GM13977 (cell line): ENCODE data around the gene POLE2.

Experiments
- DNase-seq: peaks from one replicate; pipeline ENCODE4 v3.0.0; 2012; ENCODE audit warnings: low spot score
- in situ Hi-C: fragments of 300-500 bp; cut with MboI; formaldehyde crosslinking; loops from one replicate; pipeline ENCODE4 v1.12.0; 2022; ENCODE audit warnings: low sequenced_read_pairs, low pct_unique_long_range_greater_than_20kb, mixed read lengths, inconsistent platforms; ENCODE audit not compliant: unreplicated experiment
- TF ChIP-seq, protein P1 (sequence below): IDR thresholded peaks from 2 replicates; pipeline ENCODE4 v1.5.1; 2012; ENCODE audit warnings: mild to moderate bottlenecking, control low read depth; ENCODE audit not compliant: insufficient read depth; ENCODE audit errors: extremely low read depth, missing control alignments

The POLE2 gene

GRCh38 chr14:49615776-49616175 is 72.2 kb downstream of the POLE2 start:
- DNase-seq, result no peak
- in situ Hi-C loops, result no loop called here
- TF ChIP-seq, protein P1, sequence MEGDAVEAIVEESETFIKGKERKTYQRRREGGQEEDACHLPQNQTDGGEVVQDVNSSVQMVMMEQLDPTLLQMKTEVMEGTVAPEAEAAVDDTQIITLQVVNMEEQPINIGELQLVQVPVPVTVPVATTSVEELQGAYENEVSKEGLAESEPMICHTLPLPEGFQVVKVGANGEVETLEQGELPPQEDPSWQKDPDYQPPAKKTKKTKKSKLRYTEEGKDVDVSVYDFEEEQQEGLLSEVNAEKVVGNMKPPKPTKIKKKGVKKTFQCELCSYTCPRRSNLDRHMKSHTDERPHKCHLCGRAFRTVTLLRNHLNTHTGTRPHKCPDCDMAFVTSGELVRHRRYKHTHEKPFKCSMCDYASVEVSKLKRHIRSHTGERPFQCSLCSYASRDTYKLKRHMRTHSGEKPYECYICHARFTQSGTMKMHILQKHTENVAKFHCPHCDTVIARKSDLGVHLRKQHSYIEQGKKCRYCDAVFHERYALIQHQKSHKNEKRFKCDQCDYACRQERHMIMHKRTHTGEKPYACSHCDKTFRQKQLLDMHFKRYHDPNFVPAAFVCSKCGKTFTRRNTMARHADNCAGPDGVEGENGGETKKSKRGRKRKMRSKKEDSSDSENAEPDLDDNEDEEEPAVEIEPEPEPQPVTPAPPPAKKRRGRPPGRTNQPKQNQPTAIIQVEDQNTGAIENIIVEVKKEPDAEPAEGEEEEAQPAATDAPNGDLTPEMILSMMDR, result no peak

DNA sequence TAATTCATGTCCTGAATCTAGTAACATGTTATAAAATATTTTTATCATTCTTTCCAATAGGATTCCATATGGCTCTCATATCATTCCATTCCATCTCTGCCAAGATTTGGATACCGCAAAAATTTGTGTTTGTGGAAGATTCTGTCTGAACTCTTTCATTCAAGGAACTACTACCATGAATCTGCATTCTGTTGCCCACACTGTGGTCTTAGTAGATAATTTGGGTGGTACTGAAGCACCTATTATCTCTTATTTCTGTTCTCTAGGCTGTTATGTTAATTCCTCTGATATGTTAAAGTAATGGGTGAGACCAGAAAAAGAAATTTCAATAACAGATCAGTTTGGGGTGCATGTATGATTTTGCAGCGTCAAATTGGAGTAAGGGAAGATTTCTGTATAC is 73.8 kb downstream of the POLE2 start:
- TF ChIP-seq, protein P1, result no peak
- no peak for DNase-seq
- in situ Hi-C loops, result no loop called here

DNA sequence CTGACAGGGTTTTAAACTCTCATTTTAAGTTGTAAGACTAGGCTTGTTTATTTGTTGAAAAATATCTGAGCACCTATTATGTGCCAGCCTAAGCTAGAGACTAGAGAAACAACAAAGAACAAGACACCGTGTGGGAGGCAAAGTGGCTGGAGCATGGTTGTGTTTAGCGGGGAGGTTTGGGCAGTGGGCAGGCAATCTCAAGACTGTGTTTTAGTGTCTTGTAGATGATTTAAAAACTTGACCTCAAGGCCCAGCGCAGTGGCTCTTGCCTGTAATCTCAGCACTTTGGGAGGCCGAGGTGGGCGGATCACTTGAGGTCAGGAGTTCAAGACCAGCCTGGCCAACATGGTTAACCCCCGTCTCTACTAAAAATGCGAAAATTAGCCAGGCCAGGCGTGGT is 75.3 kb downstream of the POLE2 start:
- TF ChIP-seq, protein P1, result no peak
- no peak for DNase-seq
- in situ Hi-C loops, result no loop called here

DNA sequence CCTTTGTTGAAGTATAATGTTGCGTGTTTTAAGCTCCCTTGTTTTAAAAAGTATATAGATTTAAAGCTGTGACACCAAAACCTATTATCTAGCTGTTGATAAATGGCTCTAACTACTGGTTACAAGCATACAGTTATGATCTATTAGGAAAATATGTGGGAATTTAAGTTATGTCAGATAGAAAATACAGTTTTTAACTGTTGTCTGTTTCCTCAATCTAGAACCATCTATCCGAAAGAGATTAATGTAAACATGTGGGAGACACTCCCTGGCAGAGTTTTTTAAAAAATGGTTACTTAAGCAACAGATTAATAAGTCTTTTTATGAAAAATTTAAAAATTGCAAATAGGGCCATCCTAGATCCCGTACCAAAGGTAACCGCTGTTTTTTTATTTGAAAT is 75.8 kb downstream of the POLE2 start:
- in situ Hi-C loops, result no loop called here
- DNase-seq, result no peak
- TF ChIP-seq, protein P1, result no peak

DNA sequence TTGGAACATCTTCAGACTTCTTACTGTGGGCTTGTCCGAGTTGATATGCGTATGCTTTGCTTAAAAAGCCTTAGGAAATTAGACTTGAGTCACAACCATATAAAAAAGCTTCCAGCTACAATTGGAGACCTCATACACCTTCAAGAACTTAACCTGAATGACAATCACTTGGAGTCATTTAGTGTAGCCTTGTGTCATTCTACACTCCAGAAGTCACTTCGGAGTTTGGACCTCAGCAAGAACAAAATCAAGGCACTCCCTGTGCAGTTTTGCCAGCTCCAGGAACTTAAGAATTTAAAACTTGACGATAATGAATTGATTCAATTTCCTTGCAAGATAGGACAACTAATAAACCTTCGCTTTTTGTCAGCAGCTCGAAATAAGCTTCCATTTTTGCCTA is 80.4 kb downstream of the POLE2 start:
- in situ Hi-C loops, result no loop called here
- TF ChIP-seq, protein P1, result no peak
- no peak for DNase-seq

- in situ Hi-C loops, result no loop called here
- TF ChIP-seq, protein P1, result no peak
- peak; percentile 79 for DNase-seq
Measured at GRCh38 chr14:49598485-49599300, 89.3 kb downstream of the POLE2 start, which contains the start of gene LRR1. Gene LRR1 (plus strand): TSS chr14:49598940. CDS start chr14:49599021, 81 bp downstream.
